Activated CD8-positive, alpha-beta T cell treated with anti-CD3 and anti-CD28 coated beads for 36 hours (primary cell): ENCODE measurements around the gene C1orf159. TPM values are rescaled to one million over a fixed set of nuclear protein-coding genes. Genes with fewer than 3 reads are reported as not detected.
A peak's percentile ranks its signal among the peaks of the same experiment; 100 is the strongest.

ENCODE experiments used
- ATAC-seq: fragments of 200-7000 bp; cut with Tn5 transposase; one replicate; pipeline ENCODE4 v1.10.0; 2021; ENCODE audit warnings: mild to moderate bottlenecking, moderate library complexity
- CTCF ChIA-PET: fragments of 350-600 bp; sonication (Branson Sonifier 250); formaldehyde crosslinking; loops from one replicate; lab custom pipeline; 2021; ENCODE audit warnings: antibody characterized with exemption; lab: Charles Lee
- POLR2A ChIA-PET: fragments of 350-600 bp; sonication (Branson Sonifier 250); formaldehyde crosslinking; loops from one replicate; lab custom pipeline; 2021; ENCODE audit warnings: antibody characterized with exemption; lab: Charles Lee
- DNase-seq: peaks from one replicate; pipeline ENCODE4 v3.0.0-alpha.2; 2020
- H3K27ac Mint-ChIP-seq: one replicate; pipeline ENCODE4 v1.8.0; 2021; ENCODE audit warnings: mild to moderate bottlenecking, mixed read lengths
- H3K27me3 Mint-ChIP-seq: one replicate; pipeline ENCODE4 v1.8.0; 2021; ENCODE audit warnings: mixed read lengths
- H3K36me3 Mint-ChIP-seq: one replicate; pipeline ENCODE4 v1.8.0; 2021; ENCODE audit warnings: low read depth, mixed read lengths
- H3K4me1 Mint-ChIP-seq: one replicate; pipeline ENCODE4 v1.8.0; 2021; ENCODE audit warnings: low read depth, mixed read lengths
- H3K4me3 Mint-ChIP-seq: one replicate; pipeline ENCODE4 v1.8.0; 2021; ENCODE audit warnings: mild to moderate bottlenecking, moderate library complexity, mixed read lengths
- H3K9me3 Mint-ChIP-seq: one replicate; pipeline ENCODE4 v1.8.0; 2021; ENCODE audit warnings: mixed read lengths
- CTCF ChIP-seq: fragments of 200-600 bp; IDR thresholded peaks from one replicate; pipeline ENCODE4 v1.8.0; 2022; ENCODE audit warnings: antibody characterized with exemption, mild to moderate bottlenecking
- intact Hi-C: fragments of 100-400 bp; cut with micrococcal nuclease; formaldehyde crosslinking; loops from one replicate; pipeline ENCODE4 v1.10.0; 2022
- total RNA-seq, 2 experiments: library from RNA; stranded (reverse); gene quantifications; one replicate each; pipeline ENCODE4 v1.2.3, GENCODE V29; 2021

The C1orf159 gene
- total RNA-seq, 2 experiments from 2014 or later: 17.5 to 20.3 TPM

- intact Hi-C loops: loop anchor here (10.0 kb wide), 1 partner anchor 59 kb away; the partner anchor contains the start of gene TNFRSF18
- ChIA-PET POLR2A (no interaction called here), CTCF (no interaction called here)
- no peaks in the 10 kb centered on the region for H3K36me3 Mint-ChIP-seq
- peaks cover 23% of the 10 kb centered on the region for H3K4me1 Mint-ChIP-seq
- peak overlapping the region; percentile 38 for H3K27ac Mint-ChIP-seq
- ATAC-seq (no peak), DNase-seq (no peak)
- H3K9me3 Mint-ChIP-seq: no peaks in the 10 kb centered on the region
- no peak overlapping the region for H3K4me3 Mint-ChIP-seq
- no peaks in the 10 kb centered on the region for H3K27me3 Mint-ChIP-seq
- TF ChIP-seq CTCF: no peak
Observed at GRCh38 chr1:1146026-1146425, 30.1 kb upstream of the C1orf159 start.

DNA sequence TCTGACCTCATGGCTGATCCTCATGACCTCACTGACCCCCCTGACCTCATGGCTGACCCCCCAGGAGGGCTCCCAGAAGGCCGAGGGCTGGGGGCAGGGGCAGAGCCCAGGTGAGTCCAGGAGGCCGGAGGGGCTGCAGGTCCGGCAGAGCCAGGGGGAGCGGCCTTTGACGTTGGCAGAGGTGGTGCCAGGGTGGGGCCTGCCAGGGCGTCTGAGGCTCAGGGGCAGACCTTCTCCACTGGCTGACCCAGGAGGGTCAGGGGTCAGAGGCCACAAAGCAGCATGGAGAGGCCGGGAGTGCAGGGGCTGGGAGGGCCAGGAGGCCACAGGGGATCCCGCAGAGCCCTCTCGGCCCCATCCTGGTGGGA, 29.6 kb upstream of the C1orf159 start:
- Mint-ChIP-seq H3K27ac (peak overlapping the region; percentile 76), H3K9me3 (no peaks in the 10 kb centered on the region), H3K36me3 (no peaks in the 10 kb centered on the region), H3K4me3 (peak overlapping the region; percentile 10), H3K4me1 (peaks cover 23% of the 10 kb centered on the region), H3K27me3 (no peaks in the 10 kb centered on the region)
- DNase-seq: no peak
- ChIA-PET POLR2A (no interaction called here), CTCF (no interaction called here)
- no peak for TF ChIP-seq CTCF
- intact Hi-C loops: loop anchor here (10.0 kb wide), 1 partner anchor 59 kb away; the partner anchor contains the start of gene TNFRSF18
- ATAC-seq: no peak

DNA sequence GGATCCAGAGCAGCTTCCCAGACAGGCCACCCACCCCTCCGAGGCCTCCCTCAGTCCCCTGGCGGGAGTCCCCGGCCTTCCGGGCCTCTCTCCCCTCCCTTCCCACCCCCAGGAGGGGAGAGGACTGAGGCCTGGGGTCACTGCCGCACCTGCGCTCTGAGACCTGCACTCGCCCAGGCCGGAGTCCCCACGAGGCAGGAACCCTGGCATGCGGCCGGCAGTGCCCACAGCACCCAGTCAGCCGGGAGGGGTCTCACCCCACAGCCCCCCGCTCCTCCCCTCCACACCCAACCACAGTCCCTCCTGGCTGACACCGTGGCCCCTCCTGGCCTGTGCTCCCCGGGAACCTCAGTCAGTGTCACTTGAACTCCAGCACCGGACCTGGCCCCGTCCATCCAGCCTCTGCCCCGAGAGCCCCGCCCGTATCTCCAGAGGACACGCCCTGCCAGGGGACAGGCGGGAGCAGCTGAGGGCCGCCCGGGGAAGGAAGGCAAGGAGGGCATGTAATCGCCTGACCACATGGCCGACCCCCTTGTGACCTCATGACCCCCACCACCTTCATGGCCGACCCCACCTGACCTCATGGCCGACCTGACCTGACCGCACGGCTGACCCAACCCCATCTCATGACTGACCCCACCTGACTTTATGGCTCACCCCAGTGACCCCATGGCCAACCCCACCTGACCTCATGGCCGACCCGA, 29.1 kb upstream of the C1orf159 start:
- H3K9me3 Mint-ChIP-seq: no peaks in the 10 kb centered on the region
- peaks cover 23% of the 10 kb centered on the region for H3K4me1 Mint-ChIP-seq
- no peak for TF ChIP-seq CTCF
- intact Hi-C loops: loop anchor here (10.0 kb wide), 1 partner anchor 60 kb away; the partner anchor contains the start of gene TNFRSF18
- H3K27me3 Mint-ChIP-seq: no peaks in the 10 kb centered on the region
- H3K4me3 Mint-ChIP-seq: peak overlapping the region; percentile 60
- ChIA-PET CTCF (no interaction called here), POLR2A (no interaction called here)
- ATAC-seq: no peak
- DNase-seq: no peak
- H3K27ac Mint-ChIP-seq: peak overlapping the region; percentile 92
- H3K36me3 Mint-ChIP-seq: no peaks in the 10 kb centered on the region

GRCh38 chr1:1144122-1144842, 28.4 kb upstream of the C1orf159 start:
- POLR2A ChIA-PET: interaction anchor here (0.6 kb wide), 1 partner anchor 44 kb away, joined by 3 read pairs; no protein-coding TSS in a partner anchor
- Mint-ChIP-seq H3K36me3 (no peaks in the 10 kb centered on the region), H3K9me3 (no peaks in the 10 kb centered on the region), H3K4me3 (peak overlapping the region; percentile 60), H3K4me1 (peaks cover 23% of the 10 kb centered on the region), H3K27me3 (no peaks in the 10 kb centered on the region), H3K27ac (peak overlapping the region; percentile 92)
- ATAC-seq: peak; percentile 91
- peak; percentile 88 for DNase-seq
- intact Hi-C loops: loop anchor here (10.0 kb wide), 1 partner anchor 61 kb away; the partner anchor contains the start of gene TNFRSF18
- CTCF ChIA-PET: no interaction called here
- no peak for TF ChIP-seq CTCF

DNA sequence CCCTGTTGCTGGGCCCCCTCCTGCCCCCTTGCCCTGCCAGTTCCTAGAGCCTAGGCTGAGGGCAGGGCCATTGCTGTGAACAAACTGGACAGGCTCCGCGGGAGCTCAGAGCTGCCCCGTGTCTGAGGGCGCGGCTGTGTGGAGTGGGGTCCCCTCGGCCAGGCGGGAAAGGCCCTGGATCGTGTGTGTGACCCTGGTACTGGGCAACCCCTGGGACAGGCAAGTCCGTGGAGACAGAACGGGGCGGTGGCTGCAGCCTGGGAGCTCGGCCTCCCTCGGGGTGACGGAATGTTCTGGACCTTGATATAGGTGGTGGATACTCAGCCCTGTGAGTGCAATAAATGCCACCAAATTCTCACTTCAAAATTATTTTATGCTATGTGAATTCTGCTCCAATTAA, 27.7 kb upstream of the C1orf159 start:
- Mint-ChIP-seq H3K4me1 (peaks cover 24% of the 10 kb centered on the region), H3K27me3 (no peaks in the 10 kb centered on the region), H3K4me3 (peak overlapping the region; percentile 60), H3K36me3 (no peaks in the 10 kb centered on the region), H3K9me3 (no peaks in the 10 kb centered on the region), H3K27ac (peak overlapping the region; percentile 92)
- ATAC-seq (no peak), DNase-seq (no peak)
- ChIA-PET CTCF (no interaction called here), POLR2A (no interaction called here)
- no peak for TF ChIP-seq CTCF
- intact Hi-C loops: loop anchor here (10.0 kb wide), 1 partner anchor 61 kb away; the partner anchor contains the start of gene TNFRSF18
